Pancreas (tissue), 10 donors: ENCODE results near the gene FMC1. TPM values are rescaled to one million over a fixed set of nuclear protein-coding genes. Genes with fewer than 3 reads are reported as not detected.
"Not testable (repeated sequence)": the region's sequence is repeated elsewhere in the genome, so short reads cannot be mapped to it uniquely, and the experiment has no call there.

Source experiments
- ATAC-seq, 4 donors: fragments of 200-7000 bp; cut with Tn5 transposase; one replicate each; pipeline versions ENCODE4 v1.8.0 to v1.9.1; 2020; ENCODE audit warnings: mild to moderate bottlenecking in 4 of 4, moderate library complexity in 4 of 4
- DNase-seq, 6 donors: peaks; one replicate each; pipeline ENCODE4 v3.0.0-alpha.2; 2020
- FAIRE-seq: peaks from 2 replicates; lab custom pipeline; 2012; peaks lifted over from hg19 to GRCh38; lab: Jason Lieb, UNC
- H3K27ac ChIP-seq, 4 donors: fragments of 200-600 bp; sonication (generic); 1 replicate in 3 of 4; 2 replicates in 1 of 4; pipeline versions ENCODE4 v1.5.0 to v1.8.0; 2020
- H3K27me3 ChIP-seq, 4 donors: fragments of 200-600 bp; one replicate each; pipeline ENCODE4 v1.8.0; 2021
- H3K36me3 ChIP-seq, 3 donors: fragments of 200-600 bp; sonication (generic) in 1 of 3; one replicate each; pipeline versions ENCODE4 v1.5.0 to v1.8.0; 2020 to 2021
- H3K4me1 ChIP-seq, 3 donors: fragments of 200-600 bp; one replicate each; pipeline ENCODE4 v1.8.0; 2021
- H3K4me3 ChIP-seq, 4 donors: fragments of 200-600 bp; sonication (generic) in 2 of 4; one replicate each; pipeline versions ENCODE4 v1.5.0 to v1.8.0; 2020 to 2021
- H3K9me3 ChIP-seq, 4 donors: fragments of 200-600 bp; one replicate each; pipeline ENCODE4 v1.8.0; 2021
- CTCF ChIP-seq, 4 donors: fragments of 200-600 bp; sonication (generic) in 3 of 4; IDR thresholded peaks; one replicate each; pipeline versions ENCODE4 v1.5.0 to v1.8.0; 2021; ENCODE audit warnings: antibody characterized with exemption in 4 of 4
- WGBS, 2 donors: extraction: QIAGEN DNeasy Blood & Tissue Kit; methylation state at CpG; one replicate each; pipeline ENCODE4 v1.1.7; 2013; 5-methylcytosine and 5-hydroxymethylcytosine counted together
- intact Hi-C, 3 donors: fragments of 100-400 bp; cut with DNase I; formaldehyde crosslinking; loops; one replicate each; pipeline versions ENCODE4 v1.11.1 to v1.14.2; 2022
- polyA plus RNA-seq, 2 donors: library from polyadenylated mRNA; stranded (reverse); fragments of 200-250 nt; gene quantifications; one replicate each; pipeline ENCODE4 v1.2.3, GENCODE V29; 2013
- total RNA-seq, 6 donors: library from RNA; stranded (reverse); fragmentation: NEBNext Ultra II Directional in 4 of 6; extraction: Animal tissue kit (Norgen Biotek cat#: 25700) in 4 of 6; gene quantifications; one replicate each; pipeline versions ENCODE4 v1.2.1 to v1.2.4, GENCODE V29; 2021 to 2023
- donor health status: healthy with polysubstance abuse.
- donor health status: DM: no; HTN: no; CAD: no; lungs with moderate emphysema.
- donor health status: DM: no; HTN: no; CAD: no.
- donor health status: control.
- donor health status: control.
- donor health status: Bipolar disorder and iron deficiency.
- donor health status: DM: yes; HTN: yes; CAD: no.
- donor health status: DM: no; HTN: no; CAD: no.
- donor health status: DM: no; HTN: no; CAD: no.
- donor health status: DM: yes; HTN: yes; CAD: no.

Gene FMC1
- total and polyA plus RNA-seq, 8 donors: 6.8 to 23.6 (median 8.5) TPM

- intact Hi-C loops: no loop called here
- H3K4me3 ChIP-seq: no peak overlapping the region
- no peaks in the 10 kb centered on the region for H3K27me3 ChIP-seq
- DNase-seq (no peak), FAIRE-seq (no peak), ATAC-seq (no peak)
- 89 to 90% methylated on average over 3 of the region's 3 CpGs for WGBS, 2 donors
- H3K4me1 ChIP-seq: peaks cover 0 to 10% (median 0%) of the 10 kb centered on the region in 3 donors
- no peak overlapping the region for H3K27ac ChIP-seq
- no peak for TF ChIP-seq CTCF (IDR thresholded peaks at IDR 0.05)
- no peaks in the 10 kb centered on the region for H3K9me3 ChIP-seq
- no peaks in the 10 kb centered on the region for H3K36me3 ChIP-seq
Observed at GRCh38 chr7:139330333-139331030, 10.7 kb upstream of the FMC1 start.

- DNase-seq (peak in 1 of 6 donors; percentile 6), ATAC-seq (peak; percentile 65 to 84 (median 77)), FAIRE-seq (no peak)
- Histone ChIP-seq H3K36me3 (no peaks in the 10 kb centered on the region), H3K27ac (peak overlapping the region in 3 of 4 donors; percentile 15 to 37 (median 30)), H3K9me3 (no peaks in the 10 kb centered on the region), H3K4me1 (peaks cover 0 to 10% (median 0%) of the 10 kb centered on the region in 3 donors), H3K4me3 (no peak overlapping the region), H3K27me3 (no peaks in the 10 kb centered on the region)
- WGBS, 2 donors: 11 to 13% methylated on average over 5 of the region's 5 CpGs
- intact Hi-C loops: no loop called here
- TF ChIP-seq CTCF (IDR thresholded peaks at IDR 0.05): no peak
Observed at GRCh38 chr7:139332697-139333359, 8.3 kb upstream of the FMC1 start.

- H3K4me3 ChIP-seq, H3K9me3 ChIP-seq, ATAC-seq, H3K27me3 ChIP-seq, intact Hi-C loops, H3K36me3 ChIP-seq, FAIRE-seq, DNase-seq: not testable (repeated sequence)
- Histone ChIP-seq H3K4me1 (peaks cover 0 to 10% (median 0%) of the 10 kb centered on the region in 3 donors), H3K27ac (peak overlapping the region in 1 of 4 donors; percentile 37)
- WGBS, 2 donors: 87 to 91% methylated on average over 13 of the region's 13 CpGs
Observed at GRCh38 chr7:139333443-139333842, 7.7 kb upstream of the FMC1 start.

GRCh38 chr7:139334399-139335150 lies 6.6 kb upstream of the FMC1 start:
- Histone ChIP-seq H3K4me3 (no peak overlapping the region), H3K36me3 (no peaks in the 10 kb centered on the region), H3K9me3 (no peaks in the 10 kb centered on the region), H3K27ac (no peak overlapping the region), H3K27me3 (no peaks in the 10 kb centered on the region), H3K4me1 (peaks cover 0 to 10% (median 1%) of the 10 kb centered on the region in 3 donors)
- no peak for TF ChIP-seq CTCF (IDR thresholded peaks at IDR 0.05)
- WGBS, 2 donors: 92 to 95% methylated on average over 4 of the region's 4 CpGs
- ATAC-seq (no peak), FAIRE-seq (no peak), DNase-seq (no peak)
- intact Hi-C loops: no loop called here

GRCh38 chr7:139339025-139339424 lies 2.1 kb upstream of the FMC1 start:
- TF ChIP-seq CTCF (IDR thresholded peaks at IDR 0.05): no peak
- DNase-seq (no peak), FAIRE-seq (no peak), ATAC-seq (no peak)
- intact Hi-C loops: no loop called here
- no peak overlapping the region for H3K4me3 ChIP-seq
- no peak overlapping the region for H3K27ac ChIP-seq
- WGBS, 2 donors: 89 to 94% methylated on average over 2 of the region's 2 CpGs
- H3K9me3 ChIP-seq: no peaks in the 10 kb centered on the region
- no peaks in the 10 kb centered on the region for H3K27me3 ChIP-seq
- H3K4me1 ChIP-seq: peaks cover 3 to 15% (median 8%) of the 10 kb centered on the region in 3 donors
- no peaks in the 10 kb centered on the region for H3K36me3 ChIP-seq
